ENCODE data around the gene MRRF.

Gene MRRF

GRCh38 chr9:122370303-122370702 lies 105.6 kb downstream of the MRRF start:
- no peak for DNase-seq (ENCODE audit: low read depth, low spot score)
- H3K4me3 ChIP-seq (ENCODE audit: low read length) = no peak overlapping the region

GRCh38 chr9:122370869-122371755 lies 106.4 kb downstream of the MRRF start, which contains the start of gene PTGS1:
Gene PTGS1 (plus strand): TSS chr9:122371024. CDS start chr9:122371085, 61 bp downstream.
- no peak within 1 kb of the TSS for H3K4me3 ChIP-seq (ENCODE audit: low read length)
- no peak for DNase-seq (ENCODE audit: low read depth, low spot score)

- DNase-seq (ENCODE audit: low read depth, low spot score) = no peak
- no peak overlapping the region for H3K4me3 ChIP-seq (ENCODE audit: low read length)
These were observed 107.2 kb downstream of the MRRF start for GRCh38 chr9:122371846-122372245.

GRCh38 chr9:122372856-122373845 lies 108.5 kb downstream of the MRRF start:
- DNase-seq (ENCODE audit: low read depth, low spot score) = no peak
- H3K4me3 ChIP-seq (ENCODE audit: low read length) = no peak overlapping the region

GRCh38 chr9:122374885-122375420 lies 110.3 kb downstream of the MRRF start:
- no peak overlapping the region for H3K4me3 ChIP-seq (ENCODE audit: low read length)
- DNase-seq (ENCODE audit: low read depth, low spot score) = no peak

- H3K4me3 ChIP-seq (ENCODE audit: low read length) = no peak overlapping the region
- DNase-seq (ENCODE audit: low read depth, low spot score) = no peak
These were observed 112.1 kb downstream of the MRRF start for GRCh38 chr9:122376796-122377195.

GRCh38 chr9:122377241-122378164 lies 112.8 kb downstream of the MRRF start:
- no peak for DNase-seq (ENCODE audit: low read depth, low spot score)
- no peak overlapping the region for H3K4me3 ChIP-seq (ENCODE audit: low read length)

GRCh38 chr9:122378236-122378635 lies 113.6 kb downstream of the MRRF start:
- no peak for DNase-seq (ENCODE audit: low read depth, low spot score)
- H3K4me3 ChIP-seq (ENCODE audit: low read length) = no peak overlapping the region

- no peak for DNase-seq (ENCODE audit: low read depth, low spot score)
- H3K4me3 ChIP-seq (ENCODE audit: low read length) = no peak overlapping the region
These were observed 114.7 kb downstream of the MRRF start for GRCh38 chr9:122379340-122379739.

- H3K4me3 ChIP-seq (ENCODE audit: low read length) = no peak overlapping the region
- DNase-seq (ENCODE audit: low read depth, low spot score) = no peak
These were observed 115.6 kb downstream of the MRRF start for GRCh38 chr9:122380293-122380692.

Measured in Jurkat, Clone E6-1 (cell line).